NT2/D1 (cell line): ENCODE measurements around the gene UBALD1.

Source experiments
- YY1 ChIP-seq: IDR thresholded peaks from 2 replicates; pipeline ENCODE4 v1.6.1; 2011; ENCODE audit not compliant: insufficient read length, insufficient read depth
- ZNF274 ChIP-seq: IDR thresholded peaks from 2 replicates; pipeline ENCODE4 v1.6.1; 2011; ENCODE audit warnings: mild to moderate bottlenecking, low read depth, low read length

GRCh38 chr16:4647644-4647980 lies 32.9 kb upstream of the UBALD1 start:
- TF ChIP-seq ZNF274 = no peak
- TF ChIP-seq YY1 = no peak
